ENCODE data around the gene ING3. TPM values are rescaled to one million over a fixed set of nuclear protein-coding genes. Genes with fewer than 3 reads are reported as not detected.

The ING3 gene
- total and polyA plus RNA-seq, 2 of the 8 experiments (the other 6 are each of a cell fraction or from before 2014, with no cell fraction given) = 6.0 to 17.7 TPM

GRCh38 chr7:120987683-120988590, 37.4 kb downstream of the ING3 start (continued):
- TF ChIP-seq CTCF (IDR thresholded peaks at IDR 0.05; ENCODE audit: control extremely low read depth in 1 of 3, insufficient read depth in 1 of 3, low read depth in 1 of 3, low read length in 3 of 3) = peak; percentile 78 to 91 (median 86)
